Mucosa of descending colon (tissue), 3 donors: ENCODE measurements around the gene GABRE. TPM values are rescaled to one million over a fixed set of nuclear protein-coding genes. Genes with fewer than 3 reads are reported as not detected.
A peak's percentile ranks its signal among the peaks of the same experiment; 100 is the strongest.

Experiments used
- ATAC-seq: fragments of 200-7000 bp; cut with Tn5 transposase; one replicate; pipeline ENCODE4 v1.9.1; 2020; ENCODE audit warnings: mild to moderate bottlenecking, moderate library complexity
- DNase-seq, 3 donors: peaks; one replicate each; pipeline ENCODE4 v3.0.0-alpha.2; 2020
- H3K36me3 ChIP-seq: fragments of 200-600 bp; one replicate; pipeline ENCODE4 v1.8.0; 2021; ENCODE audit warnings: low read depth, mild to moderate bottlenecking
- H3K4me1 ChIP-seq: fragments of 200-600 bp; one replicate; pipeline ENCODE4 v1.8.0; 2021; ENCODE audit warnings: low read depth, mild to moderate bottlenecking
- H3K4me3 ChIP-seq: fragments of 200-600 bp; one replicate; pipeline ENCODE4 v1.8.0; 2021; ENCODE audit warnings: mild to moderate bottlenecking
- H3K9me3 ChIP-seq: fragments of 200-600 bp; one replicate; pipeline ENCODE4 v1.8.0; 2021; ENCODE audit warnings: mild to moderate bottlenecking
- CTCF ChIP-seq: fragments of 200-600 bp; IDR thresholded peaks from one replicate; pipeline ENCODE4 v1.8.0; 2022; ENCODE audit warnings: antibody characterized with exemption, mild to moderate bottlenecking
- intact Hi-C, 2 donors: fragments of 100-400 bp; cut with DNase I in 1 of 2; cut with micrococcal nuclease in 1 of 2; formaldehyde crosslinking; loops; one replicate each; pipeline versions ENCODE4 v1.11.0 to v1.11.1; 2022; cut with DNase I, micrococcal nuclease
- total RNA-seq, 3 donors: library from RNA; stranded (reverse); fragmentation: NEBNext Ultra II Directional in 2 of 3; extraction: Animal tissue kit (Norgen Biotek cat#: 25700) in 2 of 3; gene quantifications; one replicate each; pipeline versions ENCODE4 v1.2.1 to v1.2.4, GENCODE V29; 2021 to 2023
- donor health status: DM: no; HTN: no; CAD: no; lungs with moderate emphysema.
- donor health status: DM: no; HTN: no; CAD: no.
- donor health status: DM: no; HTN: yes; CAD: no.

GABRE gene
- total RNA-seq, 3 donors from 2014 or later: 21.3 to 25.7 (median 22.1) TPM

DNA sequence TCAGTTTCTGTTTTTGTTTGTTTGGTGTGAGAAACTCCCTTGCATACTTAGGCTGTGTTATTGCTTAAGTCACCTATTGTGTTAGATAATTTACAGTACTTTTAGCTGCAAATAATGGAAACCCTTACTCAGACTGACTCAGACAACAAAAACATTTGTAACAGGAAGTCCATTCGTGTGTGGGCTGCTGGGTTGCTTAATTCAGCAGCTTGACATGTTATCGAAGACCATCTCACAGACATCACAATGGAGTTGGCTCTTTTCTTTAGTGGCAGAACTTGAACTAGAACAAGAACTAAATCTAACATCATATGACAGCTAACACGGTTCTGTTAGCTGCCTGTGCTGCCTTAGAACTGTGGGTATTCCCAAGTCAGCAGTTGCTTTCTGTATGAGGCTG lies 9.9 kb upstream of the GABRE start:
- TF ChIP-seq CTCF: no peak
- intact Hi-C loops: no loop called here
- DNase-seq: no peak
- ATAC-seq: no peak
- no peaks in the 10 kb centered on the region for H3K36me3 ChIP-seq
- no peak overlapping the region for H3K4me3 ChIP-seq
- no peaks in the 10 kb centered on the region for H3K4me1 ChIP-seq
- no peaks in the 10 kb centered on the region for H3K9me3 ChIP-seq

- DNase-seq (no peak), ATAC-seq (peak; percentile 60)
- intact Hi-C loops: no loop called here
- Histone ChIP-seq H3K36me3 (no peaks in the 10 kb centered on the region), H3K4me1 (no peaks in the 10 kb centered on the region), H3K9me3 (no peaks in the 10 kb centered on the region), H3K4me3 (no peak overlapping the region)
- TF ChIP-seq CTCF: no peak
Measured at GRCh38 chrX:151983186-151983585, 8.7 kb upstream of the GABRE start.

- TF ChIP-seq CTCF: no peak
- peak in 1 of 3 donors; percentile 49 for DNase-seq
Measured at GRCh38 chrX:151982222-151982621, 7.7 kb upstream of the GABRE start.

GRCh38 chrX:151981129-151981528 lies 6.7 kb upstream of the GABRE start:
- no peak for DNase-seq
- no peaks in the 10 kb centered on the region for H3K36me3 ChIP-seq
- H3K4me1 ChIP-seq: no peaks in the 10 kb centered on the region
- ATAC-seq: peak; percentile 11
- no peak for TF ChIP-seq CTCF
- no peak overlapping the region for H3K4me3 ChIP-seq
- intact Hi-C loops: no loop called here
- H3K9me3 ChIP-seq: no peaks in the 10 kb centered on the region

More at GRCh38 chrX:151982222-151982621, 7.7 kb upstream of the GABRE start:
- ATAC-seq: peak; percentile 86
- H3K36me3 ChIP-seq: no peaks in the 10 kb centered on the region
- no peaks in the 10 kb centered on the region for H3K9me3 ChIP-seq
- intact Hi-C loops: no loop called here
- H3K4me1 ChIP-seq: no peaks in the 10 kb centered on the region
- no peak overlapping the region for H3K4me3 ChIP-seq

- no peak for ATAC-seq
- intact Hi-C loops: no loop called here
Measured at GRCh38 chrX:151977923-151978322, 3.4 kb upstream of the GABRE start.

More at GRCh38 chrX:151977923-151978322, 3.4 kb upstream of the GABRE start:
- H3K36me3 ChIP-seq: no peaks in the 10 kb centered on the region
- TF ChIP-seq CTCF: no peak
- no peak overlapping the region for H3K4me3 ChIP-seq
- no peak for DNase-seq
- no peaks in the 10 kb centered on the region for H3K9me3 ChIP-seq
- no peaks in the 10 kb centered on the region for H3K4me1 ChIP-seq
